H1 (cell line): ENCODE measurements around the gene GTF2A1. TPM values are rescaled to one million over a fixed set of nuclear protein-coding genes. Genes with fewer than 3 reads are reported as not detected.

Source experiments
- CTCF ChIA-PET: fragments of 300-600 bp; sonication (Branson Sonifier 250); formaldehyde crosslinking; loops from one replicate; lab custom pipeline; 2021; ENCODE audit not compliant: partially characterized antibody; lab: Charles Lee
- POLR2A ChIA-PET: fragments of 300-600 bp; sonication (Branson Sonifier 250); formaldehyde crosslinking; loops from one replicate; lab custom pipeline; 2021; ENCODE audit warnings: inconsistent platforms; ENCODE audit not compliant: partially characterized antibody; lab: Charles Lee
- DNase-seq, 2 experiments: peaks; one replicate each; pipeline versions ENCODE4 v3.0.0 to v3.0.0-alpha.2; 2010 to 2022; ENCODE audit warnings: low spot score in 2 of 2, low read depth in 1 of 2, mixed read lengths in 1 of 2
- FAIRE-seq: peaks from 2 replicates; lab custom pipeline; 2011; peaks lifted over from hg19 to GRCh38; lab: Jason Lieb, UNC
- H2AFZ ChIP-seq: 2 replicates; pipeline ENCODE4 v1.8.1; 2012; ENCODE audit warnings: low read length, inconsistent platforms
- H2AK5ac ChIP-seq: 2 replicates; pipeline ENCODE4 v1.6.1; 2013; ENCODE audit warnings: low read depth, low read length
- H2BK120ac ChIP-seq: replicated peaks from 2 replicates; pipeline ENCODE3; 2013; ENCODE audit warnings: low read depth, low read length, inconsistent platforms
- H2BK12ac ChIP-seq: 2 replicates; pipeline ENCODE4 v1.6.1; 2013; ENCODE audit warnings: low read depth, low read length
- H2BK15ac ChIP-seq: 2 replicates; pipeline ENCODE4 v1.6.1; 2013; ENCODE audit warnings: low read length
- H2BK20ac ChIP-seq: 2 replicates; pipeline ENCODE4 v1.6.1; 2013; ENCODE audit warnings: low read length
- H2BK5ac ChIP-seq: 2 replicates; pipeline ENCODE4 v1.6.1; 2013; ENCODE audit warnings: low read depth, low read length
- H3K14ac ChIP-seq: 2 replicates; pipeline ENCODE4 v1.6.1; 2013; ENCODE audit warnings: inconsistent platforms; ENCODE audit not compliant: insufficient read length
- H3K18ac ChIP-seq: 2 replicates; pipeline ENCODE4 v1.6.1; 2013; ENCODE audit warnings: low read length; ENCODE audit errors: extremely low read depth
- H3K23ac ChIP-seq: 2 replicates; pipeline ENCODE4 v1.6.1; 2013; ENCODE audit warnings: inconsistent platforms; ENCODE audit not compliant: insufficient read length
- H3K23me2 ChIP-seq: 2 replicates; pipeline ENCODE4 v1.6.1; 2013; ENCODE audit warnings: low read depth, low read length
- H3K27ac ChIP-seq: 2 replicates; pipeline ENCODE4 v1.6.1; 2011; ENCODE audit warnings: low read depth, low read length, inconsistent platforms
- H3K27me3 ChIP-seq, 4 experiments: replicated peaks in 1 of 4; 1 replicate in 1 of 4; 2 replicates in 3 of 4; pipeline versions ENCODE4 v1.6.1 to v1.8.1; 2011 to 2013; ENCODE audit warnings: low read length in 3 of 4, mild to moderate bottlenecking in 3 of 4, inconsistent platforms in 2 of 4, mixed read lengths in 2 of 4, moderate library complexity in 1 of 4; ENCODE audit not compliant: control insufficient read depth in 3 of 4, insufficient read depth in 3 of 4; ENCODE audit errors: extremely low read depth in 1 of 4
- H3K36me3 ChIP-seq, 4 experiments: 2 replicates each; pipeline versions ENCODE4 v1.6.1 to v1.8.1; 2011 to 2013; ENCODE audit warnings: mild to moderate bottlenecking in 4 of 4, low read length in 3 of 4, moderate library complexity in 2 of 4, control low read depth in 1 of 4, inconsistent platforms in 1 of 4; ENCODE audit not compliant: insufficient read depth in 4 of 4, control insufficient read depth in 2 of 4
- H3K4ac ChIP-seq: replicated peaks from 2 replicates; pipeline ENCODE3; 2013; ENCODE audit warnings: low read length, low read depth, mixed read lengths, inconsistent platforms; ENCODE audit not compliant: insufficient read length
- H3K4me1 ChIP-seq, 4 experiments: replicated peaks in 1 of 4; 1 replicate in 1 of 4; 2 replicates in 3 of 4; pipeline versions ENCODE4 v1.6.1 to v1.8.1; 2011 to 2013; ENCODE audit warnings: low read length in 3 of 4, inconsistent platforms in 2 of 4, mixed read lengths in 1 of 4; ENCODE audit not compliant: insufficient read depth in 4 of 4, control insufficient read depth in 3 of 4
- H3K4me2 ChIP-seq, 2 experiments: 2 replicates each; pipeline versions ENCODE4 v1.6.1 to v1.8.1; 2011 to 2013; ENCODE audit warnings: low read depth in 2 of 2, low read length in 2 of 2, control low read depth in 1 of 2, inconsistent platforms in 1 of 2, mild to moderate bottlenecking in 1 of 2; ENCODE audit not compliant: insufficient read depth in 1 of 2
- H3K4me3 ChIP-seq, 4 experiments: fragments of 200-600, 300-600 bp in 1 of 4; sonication (generic), shearing (Covaris generic), sonication (Bioruptor Twin) in 1 of 4; 2 replicates each; pipeline versions ENCODE4 v1.5.1 to v1.8.1; 2011 to 2016; ENCODE audit warnings: low read length in 4 of 4, low read depth in 3 of 4, control low read depth in 2 of 4, inconsistent platforms in 2 of 4, mild to moderate bottlenecking in 2 of 4, mixed read lengths in 1 of 4, moderate library complexity in 1 of 4; ENCODE audit not compliant: insufficient read depth in 2 of 4; ENCODE audit errors: extremely low read depth in 1 of 4
- H3K56ac ChIP-seq: replicated peaks from 2 replicates; pipeline ENCODE3; 2013; ENCODE audit warnings: low read depth, mild to moderate bottlenecking, mixed read lengths, low read length, inconsistent platforms; ENCODE audit not compliant: insufficient read length
- H3K79me1 ChIP-seq: 2 replicates; pipeline ENCODE4 v1.6.1; 2013; ENCODE audit warnings: low read depth, low read length, control low read depth
- H3K79me2 ChIP-seq, 2 experiments: 2 replicates each; pipeline versions ENCODE4 v1.6.1 to v1.8.1; 2012 to 2013; ENCODE audit warnings: low read length in 2 of 2, mild to moderate bottlenecking in 2 of 2, inconsistent platforms in 1 of 2; ENCODE audit not compliant: insufficient read depth in 2 of 2, control insufficient read depth in 1 of 2
- H3K9ac ChIP-seq, 4 experiments: replicated peaks in 1 of 4; 1 replicate in 1 of 4; 2 replicates in 3 of 4; pipeline versions ENCODE4 v1.6.1 to v1.8.1; 2011 to 2013; ENCODE audit warnings: low read depth in 3 of 4, low read length in 3 of 4, control low read depth in 2 of 4, mild to moderate bottlenecking in 2 of 4, moderate library complexity in 2 of 4, inconsistent platforms in 1 of 4; ENCODE audit errors: extremely low read depth in 1 of 4
- H3K9me3 ChIP-seq, 2 experiments: 2 replicates each; pipeline versions ENCODE4 v1.6.1 to v1.8.1; 2012 to 2013; ENCODE audit warnings: mild to moderate bottlenecking in 2 of 2, moderate library complexity in 2 of 2, control low read depth in 1 of 2, inconsistent platforms in 1 of 2, low read depth in 1 of 2, low read length in 1 of 2, mixed read lengths in 1 of 2; ENCODE audit not compliant: insufficient read depth in 2 of 2
- H4K20me1 ChIP-seq, 2 experiments: replicated peaks in 1 of 2; 2 replicates each; pipeline versions ENCODE3 to v1.8.1; 2011 to 2013; ENCODE audit warnings: inconsistent platforms in 2 of 2, low read length in 2 of 2, mild to moderate bottlenecking in 1 of 2; ENCODE audit not compliant: insufficient read depth in 2 of 2, control insufficient read depth in 1 of 2
- H4K5ac ChIP-seq: 2 replicates; pipeline ENCODE4 v1.6.1; 2013; ENCODE audit warnings: low read length, low read depth, mixed read lengths, inconsistent platforms; ENCODE audit not compliant: insufficient read length
- H4K8ac ChIP-seq: 2 replicates; pipeline ENCODE4 v1.8.0; 2013; ENCODE audit warnings: mild to moderate bottlenecking, moderate library complexity, low read length, inconsistent platforms; ENCODE audit not compliant: insufficient read depth; ENCODE audit errors: extremely low read depth
- H4K91ac ChIP-seq: replicated peaks from 2 replicates; pipeline ENCODE3; 2013; ENCODE audit warnings: low read length, mixed read lengths, inconsistent platforms; ENCODE audit not compliant: insufficient read length
- BCL11A ChIP-seq, 2 experiments: IDR thresholded peaks; one replicate each; pipeline ENCODE4 v1.6.1; 2011; ENCODE audit warnings: low read depth in 2 of 2, low read length in 2 of 2, mild to moderate bottlenecking in 2 of 2
- CBX5 ChIP-seq: fragments of 300-800, 300-1000 bp; sonication (generic); IDR thresholded peaks from 2 replicates; pipeline ENCODE4 v1.7.1; 2016; ENCODE audit warnings: antibody characterized with exemption, low read length, low read depth
- CHD1 ChIP-seq: IDR thresholded peaks from 2 replicates; pipeline ENCODE4 v1.6.1; 2012; ENCODE audit warnings: low read depth, low read length, improper control_type of control experiment
- JUND ChIP-seq: IDR thresholded peaks from 2 replicates; pipeline ENCODE4 v1.6.1; 2011; ENCODE audit warnings: mild to moderate bottlenecking, improper control_type of control experiment, low read length
- MAFK ChIP-seq: IDR thresholded peaks from 2 replicates; pipeline ENCODE4 v1.6.1; 2012; ENCODE audit warnings: low read depth, mild to moderate bottlenecking, improper control_type of control experiment, low read length
- POLR2A ChIP-seq, 2 experiments: IDR thresholded peaks; 1 replicate in 1 of 2; 2 replicates in 1 of 2; pipeline ENCODE4 v1.6.1; 2011; ENCODE audit warnings: low read depth in 2 of 2, low read length in 2 of 2, mild to moderate bottlenecking in 2 of 2; ENCODE audit errors: control extremely low read depth in 1 of 2
- RFX5 ChIP-seq: IDR thresholded peaks from 2 replicates; pipeline ENCODE4 v1.6.1; 2011; ENCODE audit warnings: low read depth, low read length, improper control_type of control experiment, borderline replicate concordance
- SAP30 ChIP-seq: fragments of 300-600 bp; sonication (generic); IDR thresholded peaks from 2 replicates; pipeline ENCODE4 v1.7.1; 2012; ENCODE audit warnings: low read length, moderate library complexity, mild to moderate bottlenecking, inconsistent platforms; ENCODE audit not compliant: insufficient read depth, insufficient replicate concordance
- SP2 ChIP-seq: IDR thresholded peaks from 2 replicates; pipeline ENCODE4 v1.6.1; 2012; ENCODE audit warnings: mild to moderate bottlenecking, low read length, inconsistent platforms
- TBP ChIP-seq: IDR thresholded peaks from 2 replicates; pipeline ENCODE4 v1.6.1; 2011; ENCODE audit warnings: low read depth, low read length, improper control_type of control experiment
- WGBS, 2 experiments: shearing (Covaris generic) in 1 of 2; methylation state at CpG; one replicate each; pipeline versions ENCODE4 v1.1.6 to v1.1.7; 2013 to 2015; ENCODE audit warnings: low lambda C conversion rate in 2 of 2, mixed read lengths in 2 of 2, inconsistent platforms in 1 of 2, low coverage in 1 of 2, missing lambda C conversion rate in 1 of 2; ENCODE audit not compliant: insufficient replicate concordance in 2 of 2, insufficient coverage in 1 of 2, insufficient read length in 1 of 2; ENCODE audit errors: extremely low coverage in 1 of 2, missing lambda C conversion rate in 1 of 2; 5-methylcytosine and 5-hydroxymethylcytosine counted together
- polyA plus RNA-seq, 7 experiments: library from polyadenylated mRNA; depleted of rRNA in 3 of 7; stranded (reverse) in 5 of 7; unstranded in 2 of 7; fragments of >200 nt in 5 of 7; fragments of 200-250 nt in 2 of 7; gene quantifications; 1 replicate in 5 of 7; 2 replicates in 1 of 7; 4 replicates in 1 of 7; pipeline versions ENCODE4 v1.2.1 to v1.2.3, GENCODE V29; 2011 to 2013; ENCODE audit warnings: missing spikeins in 2 of 7, mixed read lengths in 2 of 7
- total RNA-seq: library from RNA; stranded (reverse); fragmentation: NEBNext Ultra II Directional; extraction: Animal tissue kit (Norgen Biotek cat#: 25700); gene quantifications from 2 replicates; pipeline ENCODE4 v1.2.1, GENCODE V29; 2021

Gene GTF2A1
- total and polyA plus RNA-seq, 2 of the 8 experiments (the other 6 are each of a cell fraction or from before 2014, with no cell fraction given), result 24.1 to 57.8 TPM

GRCh38 chr14:81143793-81144192 is 77.0 kb downstream of the GTF2A1 start:
- no peaks in the 10 kb centered on the region for H3K36me3 ChIP-seq
- no peak overlapping the region for H2BK20ac ChIP-seq
- no peak overlapping the region for H3K14ac ChIP-seq
- H2AK5ac ChIP-seq, result no peak overlapping the region
- H3K4me2 ChIP-seq, result no peak overlapping the region
- no peak overlapping the region for H2BK120ac ChIP-seq
- H3K18ac ChIP-seq, result no peak overlapping the region
- no peaks in the 10 kb centered on the region for H3K79me2 ChIP-seq
- H2AFZ ChIP-seq, result no peak overlapping the region
- FAIRE-seq, result no peak
- no peaks in the 10 kb centered on the region for H3K79me1 ChIP-seq
- no peaks in the 10 kb centered on the region for H3K23me2 ChIP-seq
- TF ChIP-seq RFX5 (no peak), SP2 (no peak), SAP30 (no peak), BCL11A (IDR thresholded peaks at IDR 0.05; ENCODE audit: low read depth in 2 of 2, low read length in 2 of 2) (no peak), POLR2A (IDR thresholded peaks at IDR 0.05; ENCODE audit: control extremely low read depth in 1 of 2, low read depth in 2 of 2, low read length in 2 of 2) (no peak), CBX5 (no peak), JUND (no peak), CHD1 (no peak), MAFK (no peak), TBP (no peak)
- H3K56ac ChIP-seq, result no peak overlapping the region
- no peaks in the 10 kb centered on the region for H3K27me3 ChIP-seq
- H2BK15ac ChIP-seq, result no peak overlapping the region
- no peak overlapping the region for H4K5ac ChIP-seq
- H3K4me3 ChIP-seq, result no peak overlapping the region
- no peak for DNase-seq
- WGBS, 2 experiments, result 90% methylated on average over 8 of the region's 8 CpGs; no CpG with 5 or more reads in 1 of the 2 experiments
- H3K4me1 ChIP-seq, result no peaks in the 10 kb centered on the region
- H2BK5ac ChIP-seq, result no peak overlapping the region
- H2BK12ac ChIP-seq, result no peak overlapping the region
- POLR2A ChIA-PET, result interaction anchor here (1.1 kb wide), 1 partner anchor 75 kb away, joined by 3 read pairs; no protein-coding TSS in a partner anchor
- no peaks in the 10 kb centered on the region for H4K20me1 ChIP-seq
- no peak overlapping the region for H3K27ac ChIP-seq
- CTCF ChIA-PET, result interaction anchor here (1.0 to 6.9 kb wide), 3 partner anchors 9 to 20 kb away, joined by 3 to 36 read pairs (median 5); no protein-coding TSS in a partner anchor
- no peak overlapping the region for H4K8ac ChIP-seq
- no peak overlapping the region for H3K9ac ChIP-seq
- H4K91ac ChIP-seq, result no peak overlapping the region
- H3K9me3 ChIP-seq, result no peaks in the 10 kb centered on the region
- H3K23ac ChIP-seq, result no peak overlapping the region
- H3K4ac ChIP-seq, result no peak overlapping the region
